HepG2 (cell line): ENCODE measurements around the gene YIPF1. TPM values are rescaled to one million over a fixed set of nuclear protein-coding genes. Genes with fewer than 3 reads are reported as not detected.
A peak's percentile ranks its signal among the peaks of the same experiment; 100 is the strongest.

ENCODE experiments used
- CREBL2 ChIP-seq: sonication (generic); formaldehyde crosslinking; IDR thresholded peaks from 2 replicates; pipeline ENCODE4 v1.8.1; 2023; ENCODE audit warnings: missing genetic modification reagents, mild to moderate bottlenecking, borderline replicate concordance
- DDIT3 ChIP-seq: sonication (generic); formaldehyde crosslinking; IDR thresholded peaks from 2 replicates; pipeline ENCODE4 v1.4.0; 2020; ENCODE audit warnings: mild to moderate bottlenecking, missing genetic modification reagents
- FOXK1 ChIP-seq: sonication (generic); formaldehyde crosslinking; IDR thresholded peaks from 2 replicates; pipeline ENCODE4 v1.4.0; 2020; ENCODE audit warnings: low read depth, missing genetic modification reagents, borderline replicate concordance
- HMG20A ChIP-seq: IDR thresholded peaks from 2 replicates; pipeline ENCODE4 v1.6.1; 2016; ENCODE audit warnings: borderline replicate concordance
- KLF16 ChIP-seq, 2 experiments: sonication (generic) in 1 of 2; formaldehyde crosslinking in 1 of 2; IDR thresholded peaks; 2 replicates each; pipeline versions ENCODE4 v1.6.1 to v1.8.0; 2016 to 2023; ENCODE audit warnings: missing genetic modification reagents in 2 of 2, missing compliant biosample characterization in 1 of 2
- MLLT10 ChIP-seq: sonication (generic); formaldehyde crosslinking; IDR thresholded peaks from 2 replicates; pipeline ENCODE4 v1.4.0; 2020; ENCODE audit warnings: missing genetic modification reagents
- MYC ChIP-seq: sonication (generic); formaldehyde crosslinking; IDR thresholded peaks from 2 replicates; pipeline ENCODE4 v1.9.0; 2021; ENCODE audit warnings: missing genetic modification reagents, borderline replicate concordance
- NFYC ChIP-seq: IDR thresholded peaks from 2 replicates; pipeline ENCODE4 v1.6.1; 2016; ENCODE audit warnings: missing genetic modification reagents, missing compliant biosample characterization
- PRMT3 ChIP-seq: sonication (generic); formaldehyde crosslinking; IDR thresholded peaks from 2 replicates; pipeline ENCODE4 v1.8.1; 2022; ENCODE audit warnings: low read depth, mild to moderate bottlenecking, moderate library complexity, missing genetic modification reagents, borderline replicate concordance
- SIN3B ChIP-seq: fragments of 150-350 bp; IDR thresholded peaks from 2 replicates; pipeline ENCODE4 v1.6.1; 2014; ENCODE audit warnings: low read length
- SOX13 ChIP-seq, 3 experiments: fragments of 450-650 bp in 1 of 3; sonication (generic) in 1 of 3; formaldehyde crosslinking in 1 of 3; IDR thresholded peaks in 2 of 3; conservative IDR thresholded peaks in 1 of 3; 2 replicates each; pipeline versions ENCODE4 v1.5.0 to v1.6.1; 2016 to 2020; ENCODE audit warnings: antibody characterized with exemption in 1 of 3, mild to moderate bottlenecking in 1 of 3, missing compliant biosample characterization in 1 of 3, missing genetic modification reagents in 1 of 3, moderate library complexity in 1 of 3
- SP5 ChIP-seq: IDR thresholded peaks from 2 replicates; pipeline ENCODE4 v1.6.1; 2016; ENCODE audit warnings: low read depth, borderline replicate concordance
- TEF ChIP-seq: sonication (generic); formaldehyde crosslinking; IDR thresholded peaks from 2 replicates; pipeline ENCODE4 v1.5.0; 2020; ENCODE audit warnings: missing genetic modification reagents
- TERF1 ChIP-seq: sonication (generic); formaldehyde crosslinking; IDR thresholded peaks from 2 replicates; pipeline ENCODE4 v1.8.0; 2022; ENCODE audit warnings: mild to moderate bottlenecking, missing genetic modification reagents, moderate library complexity
- ZBTB37 ChIP-seq: sonication (generic); formaldehyde crosslinking; IDR thresholded peaks from 2 replicates; pipeline ENCODE4 v1.4.0; 2020; ENCODE audit warnings: mild to moderate bottlenecking, missing genetic modification reagents
- ZFP1 ChIP-seq: IDR thresholded peaks from 2 replicates; pipeline ENCODE4 v1.6.1; 2016
- ZKSCAN1 ChIP-seq: fragments of 150-350 bp; IDR thresholded peaks from 2 replicates; pipeline ENCODE4 v1.6.1; 2014; ENCODE audit warnings: low read length
- ZNF441 ChIP-seq: sonication (generic); formaldehyde crosslinking; IDR thresholded peaks from 2 replicates; pipeline ENCODE4 v1.7.0; 2021; ENCODE audit warnings: missing genetic modification reagents, borderline replicate concordance
- ZNF570 ChIP-seq: sonication (generic); formaldehyde crosslinking; IDR thresholded peaks from 2 replicates; pipeline ENCODE4 v1.4.0; 2020; ENCODE audit warnings: mild to moderate bottlenecking, missing genetic modification reagents, borderline replicate concordance
- ZNF605 ChIP-seq: sonication (generic); formaldehyde crosslinking; IDR thresholded peaks from 2 replicates; pipeline ENCODE4 v1.8.0; 2022; ENCODE audit warnings: mild to moderate bottlenecking, missing genetic modification reagents
- ZNF776 ChIP-seq: sonication (generic); formaldehyde crosslinking; IDR thresholded peaks from 2 replicates; pipeline ENCODE4 v1.4.0; 2020; ENCODE audit warnings: mild to moderate bottlenecking, missing genetic modification reagents
- ZNF850 ChIP-seq: sonication (generic); formaldehyde crosslinking; conservative IDR thresholded peaks from 2 replicates; pipeline ENCODE4 v1.9.0; 2021; ENCODE audit warnings: mild to moderate bottlenecking, missing genetic modification reagents
- ZSCAN21 ChIP-seq: sonication (generic); formaldehyde crosslinking; IDR thresholded peaks from 2 replicates; pipeline ENCODE4 v1.8.0; 2022; ENCODE audit warnings: mild to moderate bottlenecking, missing genetic modification reagents, moderate library complexity, borderline replicate concordance
- polyA plus RNA-seq, 8 experiments: library from polyadenylated mRNA; depleted of rRNA in 3 of 8; stranded (reverse) in 7 of 8; unstranded in 1 of 8; fragments of >200 nt; fragmentation: Illumina TruSeq in 4 of 8; extraction: Trizol in 4 of 8; gene quantifications; 2 replicates each; pipeline versions ENCODE4 v1.2.1 to v1.2.3, GENCODE V29; 2011 to 2016; ENCODE audit warnings: low read depth in 4 of 8, missing spikeins in 1 of 8, mixed read lengths in 1 of 8; ENCODE audit not compliant: insufficient read depth in 1 of 8
- total RNA-seq, 5 experiments: library from RNA; depleted of rRNA; stranded (reverse); fragments of >200 nt; fragmentation: Illumina TruSeq; extraction: Trizol; gene quantifications; 2 replicates each; pipeline ENCODE4 v1.2.3, GENCODE V29; 2016; ENCODE audit warnings: low read depth in 1 of 5

YIPF1 gene
- total and polyA plus RNA-seq, 2 of the 13 experiments (the other 11 are each of a cell fraction or from before 2014, with no cell fraction given): 21.1 to 31.9 TPM

GRCh38 chr1:53837924-53838653 is 51.5 kb downstream of the YIPF1 start, which contains the start of gene NDC1 (continued):
- peak; percentile 57; the same call in 1 of the 2 replicates for TF ChIP-seq TEF (CRISPR knock-in tag)
- no peak for TF ChIP-seq ZBTB37
- no peak for TF ChIP-seq PRMT3 (CRISPR knock-in tag)
- peak; percentile 96 for TF ChIP-seq ZNF776
- peak; percentile 85 for TF ChIP-seq FOXK1 (CRISPR knock-in tag)
- no peak for TF ChIP-seq ZKSCAN1
- 0 out of 2 replicates have a peak, but pooled peaks have one; percentile 26 for TF ChIP-seq HMG20A
- TF ChIP-seq MYC (CRISPR knock-in tag): peak; percentile 96
- TF ChIP-seq ZNF605: peak; percentile 96
- peak; percentile 2; the same call in 1 of the 2 replicates for TF ChIP-seq ZNF441 (CRISPR knock-in tag)
- no peak for TF ChIP-seq ZNF570 (CRISPR knock-in tag)
- TF ChIP-seq ZNF850 (CRISPR knock-in tag): no peak
- peak in 1 of 2 experiments; percentile 88; a peak in 2 of 4 replicates for TF ChIP-seq KLF16 (CRISPR knock-in tag; IDR thresholded peaks at IDR 0.05)
- no peak; the same call in 1 of the 2 replicates for TF ChIP-seq SP5 (CRISPR knock-in tag)
- TF ChIP-seq SIN3B: no peak
- TF ChIP-seq MLLT10 (CRISPR knock-in tag): no peak
- TF ChIP-seq DDIT3: no peak
- TF ChIP-seq ZFP1 (CRISPR knock-in tag): peak; percentile 51; the same call in 1 of the 2 replicates
- peak; percentile 72; the same call in 1 of the 2 replicates for TF ChIP-seq ZSCAN21 (CRISPR knock-in tag)
- TF ChIP-seq NFYC (CRISPR knock-in tag): no peak
- TF ChIP-seq CREBL2 (CRISPR knock-in tag): no peak
- TF ChIP-seq SOX13 (IDR thresholded peaks at IDR 0.05): no peak; the same call in 1 of the 2 replicates
- peak in 1 of 2 experiments; percentile 23; a peak in 1 of 4 replicates for TF ChIP-seq SOX13 (CRISPR knock-in tag; conservative IDR thresholded peaks at IDR 0.05 in 1 of 2, IDR thresholded peaks at IDR 0.05 in 1 of 2)
- TF ChIP-seq TERF1 (CRISPR knock-in tag): no peak
